HPDE6-E6E7 (cell line): Measurements from ENCODE around the gene ANKRD66.
"Not testable (repeated sequence)": the region's sequence is repeated elsewhere in the genome, so short reads cannot be mapped to it uniquely, and the experiment has no call there.

Experiments used
- DNase-seq: peaks from one replicate; pipeline ENCODE4 v3.0.0; 2011; ENCODE audit warnings: missing footprints; ENCODE audit errors: extremely low spot score

The ANKRD66 gene

DNA sequence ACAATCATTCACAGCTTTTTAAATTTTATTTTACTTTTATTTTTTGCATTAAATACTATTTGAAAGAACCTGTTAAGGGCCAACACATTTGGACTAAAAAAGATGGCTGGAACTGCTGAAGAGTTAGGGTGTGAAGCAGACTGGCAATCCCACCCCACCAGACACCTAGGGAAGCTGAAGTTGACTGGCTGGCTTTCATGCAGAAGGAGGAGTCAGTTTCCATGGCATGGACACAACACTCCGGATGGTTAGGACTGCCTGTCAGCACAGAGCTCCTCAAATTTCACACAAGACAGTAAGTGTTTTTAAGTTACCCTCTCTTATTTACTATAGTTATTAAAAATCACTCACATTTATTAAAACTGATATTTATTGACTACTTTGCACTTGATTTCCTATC is at the start of gene ANKRD66:
Gene ANKRD66 (plus strand): TSS at position 238 of the 400 bp plus-strand sequence. CDS start 5,016 bp downstream, outside the sequence.
- no peak for DNase-seq

DNA sequence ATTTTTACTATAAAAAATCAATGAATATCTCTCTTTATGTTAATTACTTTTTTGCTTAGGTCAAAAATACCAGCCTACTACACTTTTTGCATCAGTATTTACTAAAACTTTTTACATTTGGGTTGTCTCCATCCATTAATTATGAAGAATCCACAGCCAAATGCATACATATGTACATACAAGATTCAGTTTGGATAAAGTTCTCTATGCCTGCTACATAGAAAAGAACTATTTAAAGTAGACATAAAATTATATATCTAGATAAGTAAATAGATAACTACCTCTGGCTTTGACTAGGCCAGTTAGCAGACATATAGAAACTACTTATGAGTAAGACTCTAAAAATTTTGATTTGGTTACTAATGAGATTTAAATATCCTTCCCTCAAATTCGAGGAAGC is 46.8 kb upstream of the ANKRD66 start:
- no peak for DNase-seq

DNA sequence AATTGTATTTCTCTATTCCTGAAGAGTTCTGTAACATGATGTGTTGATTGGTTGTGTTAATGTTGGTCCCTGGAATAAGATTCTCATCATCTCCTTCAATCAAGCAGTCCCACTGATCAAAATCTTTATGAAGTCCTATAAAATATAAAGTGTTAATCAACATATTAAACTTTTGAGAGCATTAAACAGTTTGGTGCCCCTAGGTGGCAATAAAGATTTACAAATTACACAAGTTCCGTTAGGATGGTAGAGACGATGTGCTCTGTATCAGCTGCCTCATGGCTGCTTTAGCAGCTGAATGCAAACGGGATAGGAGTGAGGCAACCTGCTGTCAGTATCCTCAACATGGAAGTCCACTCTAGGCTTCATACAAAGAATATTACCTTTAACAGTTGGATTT is 42.2 kb upstream of the ANKRD66 start:
- peak; percentile 52 for DNase-seq

DNA sequence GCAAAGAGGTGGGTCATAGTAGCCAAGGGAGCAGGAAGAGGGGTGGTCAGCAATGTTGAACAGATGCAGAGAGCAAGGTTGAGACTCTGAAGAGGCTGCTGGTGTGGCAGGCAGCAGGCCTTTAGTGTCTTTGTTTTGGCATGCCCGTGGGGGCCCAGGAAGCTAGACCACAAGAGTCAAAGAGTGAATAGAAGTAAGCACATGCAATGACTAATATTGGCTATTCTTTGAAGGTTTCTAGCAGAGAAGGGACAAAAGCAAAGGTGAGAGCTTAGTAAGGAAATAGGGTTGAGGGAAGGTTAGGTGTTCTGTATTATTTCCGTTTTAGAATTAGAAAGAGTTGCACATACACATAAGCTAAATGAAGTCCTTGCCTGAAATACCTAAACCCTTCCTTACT is 40.3 kb upstream of the ANKRD66 start:
- DNase-seq: no peak

DNA sequence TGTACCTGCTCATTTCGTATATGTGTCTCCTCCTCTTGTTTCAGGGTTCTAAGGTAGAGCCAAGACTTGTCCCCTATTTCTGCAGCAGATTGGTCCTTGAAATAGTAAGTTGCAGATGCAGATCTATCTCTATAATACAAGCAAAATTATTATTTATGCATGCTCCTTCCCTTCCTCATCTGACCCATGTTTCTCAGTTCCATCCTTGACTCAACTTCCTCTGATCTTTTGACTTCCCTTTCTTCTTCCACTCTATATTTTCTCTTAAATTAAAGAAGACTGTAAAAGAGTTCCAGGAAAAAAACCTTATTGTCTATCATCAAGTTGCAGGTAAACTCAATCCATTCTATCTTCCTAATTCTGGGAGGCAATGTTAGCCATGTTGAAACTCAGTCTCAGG is 35.2 kb upstream of the ANKRD66 start:
- DNase-seq: no peak

DNA sequence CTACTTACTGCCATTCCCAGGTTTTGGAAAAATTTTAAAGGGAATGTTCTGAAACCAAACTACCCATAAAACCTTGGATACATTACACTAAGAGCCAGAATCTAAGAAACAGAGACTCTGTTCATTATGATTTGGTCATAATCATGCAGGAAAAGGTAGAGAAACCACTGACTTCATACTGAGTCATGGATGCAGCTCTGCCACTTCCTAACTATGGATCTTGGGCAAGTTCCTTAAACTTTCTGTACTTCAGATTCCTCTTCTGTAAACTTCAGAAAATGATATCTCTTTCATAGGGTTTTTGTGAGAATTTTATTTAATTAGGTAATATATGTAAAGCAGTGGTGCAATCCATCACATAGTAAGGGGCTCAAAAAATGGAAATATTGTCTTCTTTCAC is 31.6 kb upstream of the ANKRD66 start:
- DNase-seq: peak; percentile 53

DNA sequence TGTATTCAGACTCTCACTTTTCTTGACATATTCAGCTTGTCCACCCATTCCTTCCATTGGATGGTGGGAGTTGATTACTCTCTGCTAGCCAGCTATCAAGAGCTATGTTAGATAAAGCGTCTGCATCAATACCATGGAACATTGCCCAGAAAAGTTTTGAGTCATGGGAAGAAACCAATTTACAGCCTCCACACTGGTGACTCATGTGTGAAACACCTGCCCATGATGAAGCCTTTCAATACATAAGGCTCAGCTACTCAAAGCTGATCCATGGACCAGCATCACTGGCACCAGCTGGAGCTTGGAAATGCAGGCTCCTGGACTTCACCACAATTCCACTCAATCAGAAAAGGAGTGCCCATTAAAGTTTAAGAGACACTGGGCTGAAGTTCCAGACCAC is 27.6 kb upstream of the ANKRD66 start:
- peak; percentile 84 for DNase-seq

DNA sequence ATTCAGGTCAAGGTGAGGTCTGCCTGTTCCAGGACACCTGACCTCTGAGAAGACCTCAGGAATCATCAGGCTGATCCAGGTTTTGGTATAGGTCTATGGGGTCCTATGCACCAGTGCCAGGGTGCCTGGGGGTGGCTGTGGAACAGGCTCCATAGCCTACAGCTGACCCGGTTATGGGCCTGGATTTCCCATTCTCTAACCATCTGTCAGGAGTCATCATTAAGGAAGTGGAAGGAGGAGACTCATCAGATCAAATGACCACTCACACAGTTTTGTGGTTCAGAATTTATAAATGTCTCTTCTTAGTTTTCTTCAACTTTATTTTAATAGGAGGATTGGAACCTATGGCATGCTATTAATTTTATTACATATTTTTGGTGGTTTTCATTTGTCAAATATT is 26.3 kb upstream of the ANKRD66 start:
- DNase-seq: no peak

DNA sequence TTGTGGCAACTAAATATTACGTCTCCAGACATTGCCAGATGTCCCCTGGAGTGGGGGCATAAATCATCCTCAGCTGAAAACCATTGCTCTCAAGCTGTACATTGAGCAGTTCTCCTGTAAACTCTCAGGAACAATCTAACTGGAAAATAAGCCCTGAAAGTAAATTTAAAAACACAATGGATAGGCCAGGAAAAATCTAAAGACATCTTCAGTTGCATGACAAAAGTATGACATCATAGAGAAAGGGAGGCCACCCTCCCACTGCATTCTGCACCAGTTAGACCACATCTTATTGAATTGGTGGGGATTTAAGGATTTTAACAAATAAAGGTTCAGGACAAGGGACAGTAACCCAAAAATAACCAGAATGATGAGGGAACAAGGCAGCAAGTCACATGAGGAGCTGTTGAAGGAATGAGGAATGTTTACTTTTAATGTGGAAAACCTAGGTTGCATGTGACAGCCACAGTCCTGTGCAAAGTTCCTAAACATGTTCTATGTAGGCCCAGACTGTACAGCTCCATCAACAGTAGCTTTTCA is 16.9 kb upstream of the ANKRD66 start:
- DNase-seq: no peak

DNA sequence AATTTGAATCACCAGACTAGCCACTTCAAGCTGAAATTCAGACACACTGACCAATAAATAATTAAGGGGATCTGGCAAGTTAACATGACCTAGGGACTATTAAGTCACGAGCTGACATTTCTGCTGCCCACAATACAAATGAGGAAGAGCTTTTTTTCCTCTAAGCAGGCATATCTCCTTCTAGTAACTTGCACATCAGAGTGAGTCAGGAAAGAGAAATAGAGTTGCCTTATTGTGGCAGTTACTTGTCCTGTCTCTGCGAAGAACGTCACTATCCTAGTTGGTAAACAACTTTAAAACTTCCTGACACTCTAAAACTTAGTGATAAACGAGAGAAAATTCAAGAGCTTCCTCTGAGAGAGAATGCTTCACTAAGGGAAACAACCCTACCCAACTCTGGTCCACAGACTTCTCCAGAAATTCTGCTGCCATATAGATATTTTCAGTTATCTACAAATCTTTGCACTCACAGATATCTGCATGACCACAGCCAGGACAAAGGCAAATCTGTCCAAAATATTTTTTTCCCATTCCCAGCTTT is 15.7 kb upstream of the ANKRD66 start:
- no peak for DNase-seq

DNA sequence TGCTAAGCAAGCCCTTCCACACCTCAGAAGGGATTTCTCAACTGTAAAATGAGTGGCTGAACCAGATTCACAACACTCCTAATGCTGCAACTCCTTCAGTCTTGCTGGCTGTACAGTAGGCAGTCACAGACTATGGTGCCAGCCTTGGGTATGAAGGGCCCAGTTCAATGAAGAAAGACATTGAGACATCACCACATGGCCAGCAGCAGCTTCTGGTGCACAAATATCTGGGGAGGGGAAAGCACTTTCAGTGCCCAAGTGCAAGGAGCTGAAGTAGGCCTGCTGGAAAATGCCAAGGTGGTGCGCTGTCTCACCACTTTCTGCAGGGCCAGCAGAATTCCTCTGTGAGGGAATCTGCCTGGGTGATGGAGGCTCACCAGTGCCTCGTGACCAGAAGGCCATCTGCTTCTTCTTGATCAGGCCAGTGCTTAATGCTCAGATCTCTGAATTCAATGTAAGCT is 13.4 kb upstream of the ANKRD66 start:
- DNase-seq: no peak

DNA sequence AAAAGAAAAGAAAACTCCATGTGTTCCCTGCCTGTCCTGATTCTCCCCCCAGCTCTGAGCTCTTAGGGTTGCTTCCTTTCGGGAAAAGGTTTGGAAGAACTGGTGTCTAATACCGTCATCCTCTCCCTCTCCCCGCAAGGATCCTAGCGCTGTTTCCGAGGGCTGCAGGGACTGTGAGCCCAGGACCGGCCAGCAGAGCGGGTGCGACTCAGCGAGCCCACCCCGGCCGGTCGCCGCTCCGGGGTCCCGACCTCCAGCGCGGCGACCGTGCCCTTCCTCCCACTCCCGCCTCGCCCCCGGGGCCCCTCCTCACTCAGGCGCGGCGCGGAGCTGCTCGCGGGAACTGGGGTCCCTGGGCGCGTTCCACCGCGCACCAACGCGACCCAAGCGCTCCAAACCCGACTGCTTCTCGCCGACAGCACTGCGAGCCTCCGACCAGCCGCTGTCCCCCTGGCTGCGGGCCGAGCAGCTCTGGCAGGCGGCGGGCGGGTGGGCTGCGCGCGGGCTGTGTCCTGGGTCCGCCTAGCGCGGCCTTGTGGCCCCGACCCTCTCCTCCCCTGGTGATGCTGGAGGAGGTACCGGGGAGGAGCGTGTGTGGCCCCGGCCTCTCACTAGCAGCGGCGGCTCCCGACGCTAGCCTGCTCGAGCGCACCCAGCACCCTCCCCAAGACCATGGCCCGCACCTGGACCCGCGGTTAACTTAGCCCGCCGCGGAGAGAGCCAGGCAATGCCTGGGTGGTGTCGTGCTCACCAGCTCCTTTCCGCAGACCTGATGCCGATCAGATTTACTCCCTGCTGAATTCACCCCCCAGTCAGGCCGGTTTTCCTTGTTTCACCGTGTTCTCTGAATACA is 11.6 kb upstream of the ANKRD66 start, which contains the start of gene PLA2G7:
Gene PLA2G7 (minus strand): TSS at position 509 of the 853 bp plus-strand sequence. CDS start 12,484 bp downstream, outside the sequence.
- peak; percentile 26 for DNase-seq

DNA sequence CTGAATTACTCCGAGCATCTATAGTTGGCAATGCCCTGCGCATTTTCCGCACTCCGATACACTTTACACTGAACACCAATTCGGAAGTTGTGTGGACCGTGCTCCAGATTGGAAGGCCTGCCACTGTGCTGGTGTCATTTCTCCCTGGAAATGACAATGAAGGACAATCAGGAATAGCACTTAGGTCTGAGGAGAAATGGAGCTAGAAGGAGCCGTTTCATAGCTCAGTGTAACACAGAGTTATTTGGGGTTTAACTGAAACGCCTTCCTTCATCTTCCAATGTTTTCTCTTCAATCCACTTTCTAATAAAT is 11.1 kb upstream of the ANKRD66 start:
- DNase-seq: no peak

DNA sequence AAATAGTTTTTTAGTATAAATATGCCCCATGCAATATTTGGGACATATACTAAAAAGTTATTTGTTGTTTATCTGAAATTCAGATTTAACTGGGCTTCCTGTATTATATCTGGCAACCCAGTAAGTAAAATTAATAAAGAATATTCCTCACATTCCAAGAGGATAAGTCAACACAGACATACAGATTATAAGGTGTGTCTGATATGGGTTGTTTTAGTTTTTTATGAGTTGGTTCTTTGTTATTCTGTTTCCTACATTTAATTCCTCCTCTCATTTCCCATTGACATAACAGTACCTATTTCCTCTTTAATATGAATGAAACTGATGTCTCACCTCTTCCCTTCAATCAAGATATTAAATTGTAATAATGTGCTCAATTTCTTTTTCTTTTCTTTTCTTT is 9.8 kb upstream of the ANKRD66 start:
- no peak for DNase-seq

DNA sequence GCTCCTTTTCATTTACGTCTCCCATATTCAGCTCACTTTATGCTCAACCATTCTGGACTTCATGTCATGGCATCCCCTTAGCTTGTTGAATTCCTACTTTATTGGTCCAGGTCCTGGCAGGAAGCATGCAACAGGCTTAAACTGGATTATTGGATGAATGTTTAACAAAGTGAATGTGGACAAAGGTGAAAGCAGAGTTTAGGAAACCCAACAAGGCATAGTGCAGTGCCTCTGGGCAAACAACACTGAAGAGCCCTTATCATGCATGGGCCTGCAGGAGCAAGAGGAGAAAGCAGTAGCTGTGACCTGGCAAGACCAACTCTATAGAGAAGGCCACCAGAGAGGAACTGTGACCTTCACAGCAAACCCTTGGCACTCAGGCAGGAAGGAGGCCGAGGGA is 5.3 kb upstream of the ANKRD66 start:
- DNase-seq: no peak

DNA sequence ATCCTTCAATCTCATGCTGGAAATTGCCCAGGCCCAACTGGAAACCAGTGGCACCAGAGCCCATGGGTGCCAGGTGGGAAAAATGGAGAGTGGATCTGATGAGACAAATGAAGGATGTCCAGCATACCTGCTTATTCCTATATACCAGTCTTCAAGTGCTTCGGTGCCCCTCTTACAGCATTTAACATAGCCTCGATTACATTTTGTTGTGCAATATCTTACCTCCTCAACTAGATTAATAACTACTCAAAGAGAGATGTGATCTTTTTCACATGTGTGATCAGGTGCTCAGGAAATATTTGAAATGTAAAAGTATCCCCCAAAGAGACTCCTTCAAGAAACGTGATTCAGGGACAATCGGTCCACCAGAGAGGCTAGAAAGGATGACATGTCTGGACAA is 4.8 kb upstream of the ANKRD66 start:
- no peak for DNase-seq

DNA sequence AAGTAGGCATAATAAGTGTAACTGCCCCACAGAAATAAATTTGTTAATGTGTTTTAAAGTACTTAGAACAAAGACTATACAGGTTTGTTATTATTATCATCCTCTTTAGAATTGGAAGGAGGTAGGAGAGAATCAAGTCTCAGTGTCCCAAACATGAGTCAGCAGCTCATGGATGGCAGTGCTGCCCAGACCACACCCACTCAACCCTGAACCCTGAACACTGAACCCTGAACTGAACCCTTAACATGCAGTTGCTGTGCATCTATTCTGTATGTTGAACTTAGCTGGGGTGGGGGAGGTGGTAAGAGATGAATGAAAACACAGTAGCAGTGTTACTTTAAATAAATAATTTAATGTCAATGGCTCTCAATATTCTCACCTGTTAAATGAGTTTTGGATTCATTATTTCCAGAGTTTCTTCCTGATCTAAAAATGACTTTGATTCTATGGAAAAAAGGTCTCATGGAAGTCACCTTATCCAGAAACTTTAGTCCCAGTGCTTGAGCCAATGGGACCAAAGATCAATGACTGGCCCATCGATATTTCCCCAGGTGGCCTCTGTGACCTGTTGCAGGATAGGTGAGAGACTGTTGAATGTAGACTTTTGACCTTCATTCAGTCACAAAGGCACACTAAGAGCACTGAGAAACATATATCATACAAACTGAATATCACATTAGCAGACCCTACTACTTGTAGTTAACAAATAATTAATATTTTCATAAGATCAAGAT is 3.1 kb upstream of the ANKRD66 start:
- no peak for DNase-seq

DNA sequence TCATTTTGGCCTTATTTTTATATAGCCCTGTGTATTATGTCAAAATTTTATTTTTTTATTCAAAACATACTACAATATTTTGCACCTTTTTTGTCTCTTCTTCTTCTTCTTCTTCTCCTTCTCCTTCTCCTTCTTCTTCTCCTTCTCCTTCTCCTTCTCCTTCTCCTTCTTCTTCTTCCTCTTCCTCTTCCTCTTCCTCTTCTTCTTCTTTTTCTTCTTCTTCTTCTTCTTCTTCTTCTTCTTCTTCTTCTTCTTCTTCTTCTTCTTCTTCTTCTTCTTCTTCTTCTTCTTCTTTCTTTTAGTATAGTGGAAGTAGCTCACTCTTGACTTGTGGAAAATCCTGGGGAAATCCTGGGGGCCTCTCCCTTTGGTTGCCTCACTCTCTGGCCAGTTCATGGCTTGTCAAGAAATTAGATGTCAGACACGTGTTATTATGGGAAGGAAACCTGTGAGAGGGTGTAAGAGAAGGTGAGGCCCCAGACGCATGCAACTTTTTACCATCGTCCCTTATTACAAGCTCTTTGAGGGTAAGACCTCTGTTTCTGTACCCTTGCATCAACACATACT is 2.5 kb upstream of the ANKRD66 start:
- not testable (repeated sequence) for DNase-seq

DNA sequence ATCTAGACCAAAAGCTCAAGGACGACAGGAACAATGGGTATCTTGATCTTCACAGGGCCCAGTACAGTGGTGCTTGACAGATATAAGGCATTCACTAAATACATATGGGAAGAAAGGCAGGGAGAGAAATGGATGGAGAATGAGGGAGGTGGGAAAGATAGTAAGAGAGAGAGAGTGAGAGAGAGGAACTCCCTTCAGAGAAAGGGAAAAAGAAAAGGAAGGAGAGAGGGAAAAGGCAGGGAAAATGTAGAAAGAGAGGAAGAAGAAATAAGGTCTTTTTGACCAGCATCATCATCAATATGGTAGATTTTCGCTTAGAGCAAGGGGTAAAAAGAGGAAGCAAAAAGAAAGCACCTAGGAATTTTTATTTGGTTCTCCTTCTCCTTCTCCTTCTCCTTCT is 760 bp upstream of the ANKRD66 start:
- no peak for DNase-seq

DNA sequence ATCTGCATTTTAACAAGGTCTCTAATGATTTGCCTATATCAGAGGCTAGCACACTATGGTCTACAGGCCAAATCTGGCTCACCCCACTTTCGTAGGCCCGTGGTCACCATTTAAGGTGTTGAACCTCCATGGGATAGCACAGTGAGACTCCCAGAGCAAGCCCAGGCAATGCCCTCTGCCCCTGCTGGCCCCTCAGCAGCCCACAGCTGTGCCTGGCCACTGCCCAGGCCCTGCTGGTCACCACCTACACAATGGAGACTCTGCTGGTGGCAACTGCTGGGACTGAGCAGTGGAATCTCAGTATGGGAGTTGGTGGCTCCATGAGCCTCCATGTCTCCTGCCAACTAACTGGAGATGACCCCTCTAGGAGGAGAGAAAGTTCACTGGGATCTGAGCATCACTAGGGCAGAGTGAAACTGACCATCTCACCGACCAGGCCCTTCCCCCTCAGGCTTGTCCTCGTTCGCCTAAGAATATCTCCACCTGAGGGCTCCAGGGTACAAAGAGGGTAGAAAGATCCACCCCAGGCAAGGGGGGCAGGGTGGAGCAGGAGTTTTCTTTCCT is 2.3 kb downstream of the ANKRD66 start:
- no peak for DNase-seq

DNA sequence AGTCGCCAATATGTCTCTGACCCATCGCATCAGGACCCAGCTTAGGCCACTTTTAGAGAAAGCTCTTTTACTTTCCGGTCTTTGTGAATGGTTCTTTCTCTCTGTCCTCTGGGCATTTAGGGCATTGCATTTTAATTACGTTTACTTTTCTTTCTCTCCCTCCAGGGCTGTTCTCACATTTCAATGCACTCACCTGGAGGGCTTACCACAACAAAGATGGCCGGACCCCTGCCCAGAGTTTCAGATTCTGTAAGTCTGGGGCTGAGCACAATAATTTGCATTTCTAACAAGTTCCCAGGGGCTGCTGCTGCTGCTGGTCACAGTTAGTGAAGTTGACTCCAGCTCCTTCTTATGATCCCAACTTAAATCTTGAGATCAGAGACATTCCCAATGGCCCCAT is 3.0 kb downstream of the ANKRD66 start:
- no peak for DNase-seq

DNA sequence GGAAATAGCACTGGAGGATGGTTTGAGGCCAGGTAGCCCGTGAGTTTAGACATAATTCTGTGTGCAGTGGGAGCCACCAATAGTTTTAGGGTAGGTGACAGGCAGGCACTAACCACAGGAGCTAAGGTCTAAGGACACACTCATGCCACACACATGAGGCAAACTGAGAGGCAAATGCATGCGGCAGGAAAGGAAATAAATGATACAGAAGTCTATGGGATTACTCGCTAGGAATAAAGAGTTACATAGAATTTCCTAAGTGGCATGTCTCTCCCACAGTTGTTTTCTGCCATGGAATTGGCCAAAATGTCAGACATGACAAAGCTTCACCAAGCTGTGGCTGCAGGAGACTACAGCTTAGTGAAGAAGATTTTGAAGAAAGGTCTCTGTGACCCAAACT is 4.9 kb downstream of the ANKRD66 start:
- DNase-seq: no peak
